Stimulated activated memory B cell treated with anti-CD40 and anti-IgM and Interleukin-4, amounts not matched to agents 10 μg/mL and 1 μg/mL and 100 μg/mL, for 72 hours (primary cell): Measurements from ENCODE around the gene ZNF683.

Experiments used
- ATAC-seq: fragments of 150-1000 bp; cut with Tn5 transposase; 2 replicates; pipeline ENCODE4 v1.10.0; 2021
- H3K27ac Mint-ChIP-seq: one replicate; pipeline ENCODE4 v1.8.0; 2022; ENCODE audit warnings: mild to moderate bottlenecking, mixed read lengths
- H3K27me3 Mint-ChIP-seq: one replicate; pipeline ENCODE4 v1.8.0; 2022; ENCODE audit warnings: mixed read lengths
- H3K36me3 Mint-ChIP-seq: one replicate; pipeline ENCODE4 v1.8.0; 2022; ENCODE audit warnings: mixed read lengths
- H3K4me1 Mint-ChIP-seq: one replicate; pipeline ENCODE4 v1.8.0; 2022; ENCODE audit warnings: mixed read lengths
- H3K4me3 Mint-ChIP-seq: one replicate; pipeline ENCODE4 v1.8.0; 2022; ENCODE audit warnings: mild to moderate bottlenecking, moderate library complexity, mixed read lengths
- H3K9me3 Mint-ChIP-seq: one replicate; pipeline ENCODE4 v1.8.0; 2022; ENCODE audit warnings: mixed read lengths

ZNF683 gene

GRCh38 chr1:26354972-26355371, 17.6 kb downstream of the ZNF683 start:
- ATAC-seq, result no peak
- H3K27ac Mint-ChIP-seq, result no peak overlapping the region
- peaks cover 34% of the 10 kb centered on the region for H3K27me3 Mint-ChIP-seq
- no peaks in the 10 kb centered on the region for H3K9me3 Mint-ChIP-seq
- H3K4me3 Mint-ChIP-seq, result no peak overlapping the region
- no peaks in the 10 kb centered on the region for H3K36me3 Mint-ChIP-seq
- peaks cover 8% of the 10 kb centered on the region for H3K4me1 Mint-ChIP-seq

DNA sequence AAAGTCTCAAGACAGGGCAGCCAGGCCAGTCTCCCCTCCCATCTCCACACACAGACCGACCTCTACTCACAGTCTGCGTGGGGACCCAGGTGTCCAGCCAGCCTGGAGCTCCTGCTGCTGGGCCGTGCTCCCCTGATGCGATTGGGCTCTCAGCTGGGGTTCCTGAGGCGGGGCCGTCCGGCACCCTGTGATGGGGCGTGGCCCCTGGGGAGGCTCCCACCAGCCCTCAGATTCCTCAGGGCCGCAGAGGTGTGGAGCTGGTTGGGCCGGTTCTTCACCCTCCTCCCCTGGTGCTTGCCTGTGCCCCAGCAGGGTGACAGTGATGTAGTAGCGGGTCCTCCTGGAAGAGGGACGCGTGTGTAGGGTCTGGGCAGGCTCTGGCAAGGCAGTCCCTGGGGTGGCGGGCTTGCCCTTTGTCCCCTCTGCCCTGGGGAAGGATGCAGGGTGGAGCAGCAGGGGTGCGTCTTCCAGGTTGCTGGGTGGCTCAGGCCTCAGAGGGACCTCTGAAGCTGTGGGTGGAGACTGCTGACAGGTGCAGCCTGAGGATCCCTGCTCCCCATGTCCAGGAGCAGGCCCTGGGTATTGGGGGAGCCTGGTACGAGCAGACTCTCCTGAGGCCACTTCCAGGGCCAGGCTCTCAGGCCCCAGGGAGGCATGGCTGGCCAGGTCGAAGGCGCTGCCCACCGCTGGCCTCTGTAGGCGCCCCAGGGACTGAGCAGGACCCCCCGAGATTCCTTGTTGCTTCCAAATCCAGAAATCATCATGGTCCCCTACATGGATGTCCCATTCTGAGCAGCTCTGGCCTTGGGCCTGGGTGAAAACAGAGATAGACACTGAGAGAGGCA, 18.4 kb downstream of the ZNF683 start, which contains the start of gene CRYBG2:
Gene CRYBG2 (minus strand): TSS at position 155 of the 845 bp plus-strand sequence. CDS start 7,473 bp downstream, outside the sequence.
- peaks cover under 1% of the 10 kb centered on the region for H3K4me1 Mint-ChIP-seq
- no peaks in the 10 kb centered on the region for H3K36me3 Mint-ChIP-seq
- H3K27ac Mint-ChIP-seq, result no peak within 1 kb of the TSS
- H3K9me3 Mint-ChIP-seq, result no peaks in the 10 kb centered on the region
- H3K27me3 Mint-ChIP-seq, result peaks cover 26% of the 10 kb centered on the region
- ATAC-seq, result no peak
- no peak within 1 kb of the TSS for H3K4me3 Mint-ChIP-seq

- Mint-ChIP-seq H3K27me3 (peaks cover 24% of the 10 kb centered on the region), H3K27ac (no peak overlapping the region), H3K4me3 (no peak overlapping the region), H3K36me3 (no peaks in the 10 kb centered on the region), H3K9me3 (no peaks in the 10 kb centered on the region), H3K4me1 (no peaks in the 10 kb centered on the region)
- ATAC-seq, result no peak
Measured at GRCh38 chr1:26353210-26353859, 19.2 kb downstream of the ZNF683 start.

- Mint-ChIP-seq H3K27ac (no peak overlapping the region), H3K4me3 (no peak overlapping the region), H3K36me3 (no peaks in the 10 kb centered on the region), H3K4me1 (no peaks in the 10 kb centered on the region), H3K27me3 (peaks cover 24% of the 10 kb centered on the region), H3K9me3 (no peaks in the 10 kb centered on the region)
- ATAC-seq, result no peak
Measured at GRCh38 chr1:26352338-26352679, 20.2 kb downstream of the ZNF683 start.

DNA sequence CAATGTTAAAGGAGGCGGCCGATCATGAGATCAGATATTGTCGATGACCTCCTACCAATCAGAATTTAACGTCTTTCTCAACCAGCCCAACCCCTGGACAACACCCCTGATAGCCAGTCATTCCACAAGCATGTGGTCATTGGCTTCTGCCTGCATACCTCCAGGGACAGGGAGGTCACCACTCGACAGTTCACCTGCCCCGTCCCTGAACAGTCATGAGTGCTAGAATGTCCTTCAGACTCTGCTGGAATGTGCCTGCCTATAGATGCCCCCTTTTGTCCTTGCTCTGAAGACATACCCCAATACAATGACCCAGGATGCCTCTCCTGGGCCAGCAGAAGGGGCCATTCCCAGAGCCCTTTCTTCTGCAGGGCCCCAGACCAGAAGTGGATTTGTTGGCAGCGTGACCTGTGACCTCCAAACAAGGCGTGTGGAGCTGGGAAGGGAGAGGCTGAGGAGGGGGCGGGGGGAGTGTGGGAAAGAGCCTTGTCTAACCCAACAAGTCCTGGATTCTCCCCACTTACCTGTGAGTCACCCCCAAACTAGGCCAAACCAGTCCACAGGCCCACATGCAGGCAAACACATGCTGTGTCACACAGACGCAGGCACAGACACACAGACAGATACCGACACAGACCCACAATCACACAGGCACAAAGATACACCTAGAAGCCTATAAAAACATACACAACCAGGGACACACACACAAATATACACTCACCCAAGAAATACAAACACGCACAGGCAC, 20.8 kb downstream of the ZNF683 start:
- Mint-ChIP-seq H3K9me3 (no peaks in the 10 kb centered on the region), H3K36me3 (no peaks in the 10 kb centered on the region), H3K27me3 (peaks cover 24% of the 10 kb centered on the region), H3K27ac (no peak overlapping the region), H3K4me3 (no peak overlapping the region), H3K4me1 (no peaks in the 10 kb centered on the region)
- ATAC-seq, result no peak

- Mint-ChIP-seq H3K27me3 (peaks cover 21% of the 10 kb centered on the region), H3K36me3 (no peaks in the 10 kb centered on the region), H3K27ac (no peak overlapping the region), H3K4me1 (peaks cover 6% of the 10 kb centered on the region), H3K4me3 (no peak overlapping the region), H3K9me3 (no peaks in the 10 kb centered on the region)
- ATAC-seq, result no peak
Measured at GRCh38 chr1:26350701-26351589, 21.6 kb downstream of the ZNF683 start.

GRCh38 chr1:26350343-26350700, 22.2 kb downstream of the ZNF683 start:
- no peak overlapping the region for H3K4me3 Mint-ChIP-seq
- no peak overlapping the region for H3K27ac Mint-ChIP-seq
- ATAC-seq, result no peak
- no peaks in the 10 kb centered on the region for H3K9me3 Mint-ChIP-seq
- peaks cover 19% of the 10 kb centered on the region for H3K27me3 Mint-ChIP-seq
- peaks cover 6% of the 10 kb centered on the region for H3K4me1 Mint-ChIP-seq
- H3K36me3 Mint-ChIP-seq, result no peaks in the 10 kb centered on the region

DNA sequence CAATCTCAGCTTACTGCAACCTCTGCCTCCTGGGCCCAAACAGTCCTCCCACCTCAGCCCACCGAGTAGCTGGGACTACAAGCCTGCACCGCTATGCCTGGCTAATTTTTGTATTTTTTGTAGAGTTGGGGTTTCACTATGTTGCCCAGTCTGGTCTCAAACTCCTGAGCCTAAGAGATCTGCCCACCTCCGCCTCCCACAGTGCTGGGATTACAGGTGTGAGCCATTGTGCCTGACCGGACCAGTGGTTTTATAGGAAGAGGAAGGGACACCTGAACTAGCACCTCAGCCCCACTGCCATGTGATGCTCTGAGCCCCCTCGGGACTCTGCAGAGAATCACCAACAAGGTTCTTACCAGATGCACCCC, 22.7 kb downstream of the ZNF683 start:
- ATAC-seq, result no peak
- H3K4me1 Mint-ChIP-seq, result peaks cover 6% of the 10 kb centered on the region
- no peak overlapping the region for H3K4me3 Mint-ChIP-seq
- no peaks in the 10 kb centered on the region for H3K36me3 Mint-ChIP-seq
- H3K27ac Mint-ChIP-seq, result no peak overlapping the region
- H3K9me3 Mint-ChIP-seq, result no peaks in the 10 kb centered on the region
- H3K27me3 Mint-ChIP-seq, result peaks cover 23% of the 10 kb centered on the region

DNA sequence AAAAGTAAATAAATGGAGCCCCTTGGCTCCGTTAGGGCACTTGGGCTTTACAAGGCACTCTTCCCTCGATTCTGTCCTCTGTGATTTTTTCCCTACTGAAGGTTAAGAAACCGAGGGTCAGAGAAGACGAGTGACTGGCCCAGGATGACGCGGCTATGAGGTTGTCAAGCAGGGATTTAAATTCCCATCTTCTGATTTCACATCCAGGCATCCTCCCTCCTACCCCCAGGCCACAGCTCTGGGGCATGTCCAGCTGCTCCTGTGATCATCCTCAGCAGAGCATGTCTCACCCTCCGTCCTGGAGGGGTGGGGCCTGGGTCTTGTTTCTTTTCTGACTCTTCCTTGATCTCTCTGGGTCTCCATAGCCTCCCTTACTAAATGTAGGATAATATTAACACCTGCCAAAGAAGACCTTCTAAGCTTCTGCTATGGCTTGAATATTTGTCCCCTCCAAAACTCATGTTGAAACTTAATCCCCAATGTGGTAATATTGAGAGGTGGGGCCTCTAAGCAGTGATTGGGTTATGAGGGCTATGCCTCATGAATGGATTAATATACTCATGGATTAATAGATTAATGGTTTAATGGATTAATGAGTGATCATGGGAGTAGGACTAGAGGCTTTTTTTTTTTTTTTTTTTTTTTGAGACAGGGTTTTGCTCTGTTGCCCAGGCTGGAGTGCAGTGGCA, 23.2 kb downstream of the ZNF683 start:
- Mint-ChIP-seq H3K4me3 (no peak overlapping the region), H3K27me3 (peaks cover 27% of the 10 kb centered on the region), H3K4me1 (peaks cover 6% of the 10 kb centered on the region), H3K9me3 (no peaks in the 10 kb centered on the region), H3K36me3 (no peaks in the 10 kb centered on the region), H3K27ac (no peak overlapping the region)
- no peak for ATAC-seq

- Mint-ChIP-seq H3K36me3 (no peaks in the 10 kb centered on the region), H3K9me3 (no peaks in the 10 kb centered on the region), H3K4me3 (no peak overlapping the region), H3K27me3 (peaks cover 18% of the 10 kb centered on the region), H3K4me1 (peaks cover 6% of the 10 kb centered on the region), H3K27ac (no peak overlapping the region)
- no peak for ATAC-seq
Measured at GRCh38 chr1:26346274-26347033, 26.1 kb downstream of the ZNF683 start.

DNA sequence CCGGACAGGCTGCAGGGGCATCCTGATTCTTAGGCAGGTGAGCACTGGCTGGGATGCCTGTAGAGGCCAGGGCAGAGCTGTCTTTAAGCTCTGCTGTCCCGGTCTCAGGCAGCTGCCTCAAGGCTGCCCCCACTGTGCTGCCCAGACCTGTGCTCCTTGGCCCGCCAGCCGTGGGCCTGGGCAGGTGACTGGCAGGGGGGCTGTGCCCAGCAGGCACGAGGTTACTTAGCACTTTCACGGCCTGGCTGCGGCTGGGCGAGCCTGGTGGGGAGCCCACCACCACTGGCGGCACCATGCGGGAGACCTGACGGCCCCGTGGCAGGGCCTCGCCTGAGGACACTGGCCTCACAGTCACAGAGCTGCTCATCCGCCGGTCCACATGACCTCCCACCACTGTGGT, 26.8 kb downstream of the ZNF683 start:
- H3K27me3 Mint-ChIP-seq, result peaks cover 18% of the 10 kb centered on the region
- no peak overlapping the region for H3K27ac Mint-ChIP-seq
- H3K9me3 Mint-ChIP-seq, result no peaks in the 10 kb centered on the region
- no peaks in the 10 kb centered on the region for H3K36me3 Mint-ChIP-seq
- H3K4me3 Mint-ChIP-seq, result no peak overlapping the region
- ATAC-seq, result peak; percentile 18
- peaks cover 6% of the 10 kb centered on the region for H3K4me1 Mint-ChIP-seq

DNA sequence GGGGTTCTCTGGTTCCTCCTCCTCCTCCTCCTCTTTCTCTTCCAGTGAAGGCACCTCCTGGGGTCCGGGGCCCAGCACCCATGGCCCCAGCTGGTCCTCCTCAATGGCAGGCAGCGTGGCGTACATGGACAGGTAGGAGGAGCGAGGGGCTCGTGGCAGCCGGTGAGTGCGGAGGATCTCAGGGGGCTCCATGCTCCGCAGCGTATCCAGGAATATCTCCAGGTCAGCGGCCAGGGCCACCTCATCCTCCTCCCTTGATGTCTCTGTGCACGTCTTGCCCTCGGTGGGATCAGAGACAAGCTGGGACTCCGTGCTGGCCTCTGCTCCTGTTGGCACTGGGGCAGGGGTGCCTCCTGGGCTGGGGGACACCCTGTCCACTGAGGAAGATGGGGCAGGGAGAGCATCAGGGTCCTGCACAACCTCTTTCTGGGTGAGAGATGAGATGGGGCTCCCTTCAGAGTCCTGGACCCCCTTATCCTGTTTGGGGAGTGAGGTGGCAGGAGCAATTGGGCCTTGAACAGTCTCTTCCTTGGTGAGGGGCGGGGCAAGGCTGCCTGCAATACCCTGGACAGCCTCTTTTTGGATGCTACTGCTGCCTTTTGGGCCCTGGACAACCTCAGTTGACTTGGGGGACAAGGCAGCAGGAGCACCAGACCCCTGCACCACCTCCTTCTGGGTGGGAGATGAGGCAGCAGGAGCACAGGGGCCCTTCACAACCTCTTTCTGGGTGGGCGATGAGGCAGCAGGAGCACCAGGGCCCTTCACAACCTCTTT, 28.2 kb downstream of the ZNF683 start:
- H3K4me1 Mint-ChIP-seq, result peaks cover 6% of the 10 kb centered on the region
- peaks cover 18% of the 10 kb centered on the region for H3K27me3 Mint-ChIP-seq
- no peaks in the 10 kb centered on the region for H3K9me3 Mint-ChIP-seq
- no peak overlapping the region for H3K27ac Mint-ChIP-seq
- ATAC-seq, result no peak
- no peaks in the 10 kb centered on the region for H3K36me3 Mint-ChIP-seq
- H3K4me3 Mint-ChIP-seq, result no peak overlapping the region

GRCh38 chr1:26340047-26340481, 32.5 kb downstream of the ZNF683 start:
- H3K27ac Mint-ChIP-seq, result no peak overlapping the region
- H3K27me3 Mint-ChIP-seq, result peaks cover 13% of the 10 kb centered on the region
- no peak for ATAC-seq
- no peak overlapping the region for H3K4me3 Mint-ChIP-seq
- H3K9me3 Mint-ChIP-seq, result no peaks in the 10 kb centered on the region
- H3K4me1 Mint-ChIP-seq, result peaks cover 20% of the 10 kb centered on the region
- H3K36me3 Mint-ChIP-seq, result no peaks in the 10 kb centered on the region
